Testis (tissue), 2 donors: Measurements from ENCODE around the gene OR1Q1.

Experiments
- CTCF ChIP-seq, 3 experiments: fragments of 450-650 bp in 2 of 3; fragments of 200-600 bp in 1 of 3; sonication (generic) in 1 of 3; IDR thresholded peaks; one replicate each; pipeline ENCODE4 v1.5.1; 2016 to 2019; ENCODE audit warnings: antibody characterized with exemption in 3 of 3, mild to moderate bottlenecking in 2 of 3, moderate library complexity in 1 of 3
- POLR2A ChIP-seq: fragments of 450-650 bp; IDR thresholded peaks from one replicate; pipeline ENCODE4 v1.6.1; 2017; ENCODE audit warnings: antibody characterized with exemption, mild to moderate bottlenecking, moderate library complexity

DNA sequence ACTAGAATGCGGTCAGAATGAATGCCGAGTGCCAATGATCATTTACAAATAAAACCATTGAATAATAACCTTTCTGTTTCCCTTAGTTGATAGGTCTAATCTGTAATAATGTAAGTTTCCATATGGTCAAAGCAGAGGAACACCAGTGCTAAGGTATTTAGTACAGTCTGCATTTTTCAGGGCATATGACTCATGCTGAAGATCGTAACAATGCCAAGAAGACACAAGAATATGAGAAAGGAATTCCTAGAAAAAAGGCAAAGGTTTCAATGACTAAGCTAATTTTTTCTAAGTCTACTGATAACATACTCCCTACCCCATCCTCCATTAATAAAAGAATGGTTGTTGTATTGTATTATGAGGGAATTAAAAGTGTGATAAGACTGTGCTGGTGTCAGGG is 34.2 kb upstream of the OR1Q1 start:
- TF ChIP-seq CTCF (IDR thresholded peaks at IDR 0.05) (no peak), POLR2A (no peak)
